Hepatocyte (in vitro differentiated cells): ENCODE measurements around the gene HCAR1.
"Not testable (repeated sequence)": the region's sequence is repeated elsewhere in the genome, so short reads cannot be mapped to it uniquely, and the experiment has no call there.

Experiments
- EZH2 ChIP-seq: fragments of 200-600 bp; sonication (generic); IDR thresholded peaks from 2 replicates; pipeline ENCODE4 v1.6.1; 2016; ENCODE audit warnings: antibody characterized with exemption, mild to moderate bottlenecking, borderline replicate concordance
- EZH2phosphoT487 ChIP-seq: fragments of 200-600 bp; sonication (generic); IDR thresholded peaks from one replicate; pipeline ENCODE4 v1.6.1; 2018; ENCODE audit warnings: antibody characterized with exemption, mild to moderate bottlenecking, low read depth, moderate library complexity; ENCODE audit not compliant: unreplicated experiment, severe bottlenecking
- TF ChIP-seq, protein P1 (sequence below): fragments of 200-600 bp; sonication (generic); IDR thresholded peaks from 2 replicates; pipeline ENCODE4 v1.5.1; 2016; ENCODE audit warnings: antibody characterized with exemption, mild to moderate bottlenecking; ENCODE audit not compliant: poor library complexity

DNA sequence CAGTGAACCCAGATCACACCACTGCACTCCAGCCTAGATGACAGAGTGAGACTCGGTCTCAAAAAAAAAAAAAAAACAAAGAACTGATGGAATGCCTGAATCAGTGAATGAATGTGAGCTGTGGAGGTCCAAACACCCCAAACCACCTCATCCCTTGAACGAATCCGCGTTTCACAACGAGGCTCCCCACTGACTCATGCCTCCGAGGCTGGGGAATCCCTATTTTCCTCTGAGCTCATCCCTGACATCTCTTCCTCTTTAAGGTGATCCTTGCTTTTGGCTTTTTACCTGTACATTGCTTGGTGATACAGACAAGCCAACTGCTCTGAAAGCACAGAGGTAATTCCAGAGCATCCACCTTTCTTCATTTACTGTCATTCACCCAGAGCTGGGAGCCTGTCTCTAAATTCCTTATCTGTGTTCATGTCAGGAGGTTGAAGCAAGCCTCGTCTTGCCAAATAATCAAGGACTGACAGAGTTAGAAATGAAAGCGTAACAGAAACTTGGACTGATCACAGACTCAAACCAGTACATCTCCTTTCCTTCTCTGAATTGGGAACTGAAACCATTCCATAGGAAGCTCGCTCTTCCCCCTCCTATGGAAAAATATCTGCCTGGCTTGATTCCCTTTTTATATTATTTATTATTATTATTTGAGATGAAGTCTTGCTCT is 30.5 kb downstream of the HCAR1 start:
- TF ChIP-seq EZH2, EZH2phosphoT487: not testable (repeated sequence)
- TF ChIP-seq, protein P1, sequence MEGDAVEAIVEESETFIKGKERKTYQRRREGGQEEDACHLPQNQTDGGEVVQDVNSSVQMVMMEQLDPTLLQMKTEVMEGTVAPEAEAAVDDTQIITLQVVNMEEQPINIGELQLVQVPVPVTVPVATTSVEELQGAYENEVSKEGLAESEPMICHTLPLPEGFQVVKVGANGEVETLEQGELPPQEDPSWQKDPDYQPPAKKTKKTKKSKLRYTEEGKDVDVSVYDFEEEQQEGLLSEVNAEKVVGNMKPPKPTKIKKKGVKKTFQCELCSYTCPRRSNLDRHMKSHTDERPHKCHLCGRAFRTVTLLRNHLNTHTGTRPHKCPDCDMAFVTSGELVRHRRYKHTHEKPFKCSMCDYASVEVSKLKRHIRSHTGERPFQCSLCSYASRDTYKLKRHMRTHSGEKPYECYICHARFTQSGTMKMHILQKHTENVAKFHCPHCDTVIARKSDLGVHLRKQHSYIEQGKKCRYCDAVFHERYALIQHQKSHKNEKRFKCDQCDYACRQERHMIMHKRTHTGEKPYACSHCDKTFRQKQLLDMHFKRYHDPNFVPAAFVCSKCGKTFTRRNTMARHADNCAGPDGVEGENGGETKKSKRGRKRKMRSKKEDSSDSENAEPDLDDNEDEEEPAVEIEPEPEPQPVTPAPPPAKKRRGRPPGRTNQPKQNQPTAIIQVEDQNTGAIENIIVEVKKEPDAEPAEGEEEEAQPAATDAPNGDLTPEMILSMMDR: not testable (repeated sequence)
